H9 (cell line): ENCODE data around the gene DDC. TPM values are rescaled to one million over a fixed set of nuclear protein-coding genes. Genes with fewer than 3 reads are reported as not detected.

Source experiments
- DNase-seq: peaks from one replicate; pipeline ENCODE4 v3.0.0-alpha.2; 2017
- H2AFZ ChIP-seq: one replicate; pipeline ENCODE4 v1.6.1; 2013; ENCODE audit warnings: mild to moderate bottlenecking, low read length, control low read depth, moderate library complexity
- H2AK5ac ChIP-seq: 2 replicates; pipeline ENCODE4 v1.6.1; 2013; ENCODE audit warnings: low read length, control low read depth, mixed read lengths; ENCODE audit not compliant: insufficient read length
- H2BK120ac ChIP-seq: one replicate; pipeline ENCODE4 v1.6.1; 2013; ENCODE audit warnings: low read depth, mild to moderate bottlenecking, low read length, control low read depth, inconsistent platforms; ENCODE audit not compliant: poor library complexity, severe bottlenecking
- H2BK12ac ChIP-seq: 2 replicates; pipeline ENCODE4 v1.6.1; 2013; ENCODE audit warnings: low read length, control low read depth, mixed read lengths, low read depth; ENCODE audit not compliant: insufficient read length
- H2BK15ac ChIP-seq: 2 replicates; pipeline ENCODE4 v1.6.1; 2013; ENCODE audit warnings: low read depth, low read length, control low read depth
- H2BK20ac ChIP-seq: one replicate; pipeline ENCODE4 v1.6.1; 2013; ENCODE audit warnings: low read depth, mild to moderate bottlenecking, low read length, control low read depth, inconsistent platforms; ENCODE audit not compliant: poor library complexity, severe bottlenecking
- H2BK5ac ChIP-seq: 2 replicates; pipeline ENCODE4 v1.6.1; 2013; ENCODE audit warnings: low read length, control low read depth, mixed read lengths; ENCODE audit not compliant: insufficient read length
- H3K14ac ChIP-seq: 2 replicates; pipeline ENCODE4 v1.6.1; 2013; ENCODE audit warnings: low read length, control low read depth; ENCODE audit not compliant: insufficient read depth
- H3K18ac ChIP-seq: 2 replicates; pipeline ENCODE4 v1.6.1; 2013; ENCODE audit warnings: low read depth, mild to moderate bottlenecking, mixed read lengths, low read length, control low read depth; ENCODE audit not compliant: insufficient read length
- H3K23ac ChIP-seq: 2 replicates; pipeline ENCODE4 v1.6.1; 2013; ENCODE audit warnings: low read length, control low read depth, mixed read lengths, low read depth; ENCODE audit not compliant: insufficient read length
- H3K23me2 ChIP-seq: 2 replicates; pipeline ENCODE4 v1.6.1; 2013; ENCODE audit warnings: low read depth, mild to moderate bottlenecking, mixed read lengths, low read length, control low read depth; ENCODE audit not compliant: insufficient read length, poor library complexity, severe bottlenecking
- H3K27ac ChIP-seq: 2 replicates; pipeline ENCODE4 v1.5.1; 2013; ENCODE audit warnings: low read length, control low read depth, mixed read lengths, low read depth; ENCODE audit not compliant: insufficient read length
- H3K27me3 ChIP-seq: 2 replicates; pipeline ENCODE4 v1.6.1; 2013; ENCODE audit warnings: low read length, control low read depth, inconsistent platforms; ENCODE audit not compliant: insufficient read depth
- H3K4ac ChIP-seq: 2 replicates; pipeline ENCODE4 v1.6.1; 2013; ENCODE audit warnings: low read depth, mild to moderate bottlenecking, control low read depth, inconsistent platforms, low read length, moderate library complexity
- H3K4me1 ChIP-seq: 2 replicates; pipeline ENCODE4 v1.6.1; 2013; ENCODE audit warnings: low read length, control low read depth, inconsistent platforms; ENCODE audit not compliant: insufficient read depth
- H3K4me2 ChIP-seq: 2 replicates; pipeline ENCODE4 v1.6.1; 2013; ENCODE audit warnings: low read length, control low read depth, mixed read lengths; ENCODE audit not compliant: insufficient read length, insufficient read depth
- H3K56ac ChIP-seq: 2 replicates; pipeline ENCODE4 v1.6.1; 2013; ENCODE audit warnings: low read depth, mild to moderate bottlenecking, mixed read lengths, low read length, control low read depth; ENCODE audit not compliant: insufficient read length
- H3K79me1 ChIP-seq: 2 replicates; pipeline ENCODE4 v1.6.1; 2013; ENCODE audit warnings: low read depth, mild to moderate bottlenecking, moderate library complexity, low read length, control low read depth, inconsistent platforms; ENCODE audit not compliant: insufficient read depth, poor library complexity, severe bottlenecking
- H3K79me2 ChIP-seq: 2 replicates; pipeline ENCODE4 v1.6.1; 2013; ENCODE audit warnings: low read length, control low read depth, inconsistent platforms; ENCODE audit not compliant: insufficient read depth
- H3K9ac ChIP-seq: 2 replicates; pipeline ENCODE4 v1.6.1; 2013; ENCODE audit warnings: low read length, control low read depth, mixed read lengths; ENCODE audit not compliant: insufficient read length; ENCODE audit errors: extremely low read depth
- H3K9me3 ChIP-seq: one replicate; pipeline ENCODE4 v1.6.1; 2013; ENCODE audit warnings: low read depth, low read length, inconsistent platforms; ENCODE audit not compliant: control insufficient read depth
- H3T11ph ChIP-seq: one replicate; pipeline ENCODE4 v1.6.1; 2013; ENCODE audit warnings: mild to moderate bottlenecking, low read length, control low read depth, inconsistent platforms
- H4K20me1 ChIP-seq: one replicate; pipeline ENCODE4 v1.6.1; 2013; ENCODE audit not compliant: control insufficient read depth, insufficient read length, insufficient read depth
- H4K5ac ChIP-seq: 2 replicates; pipeline ENCODE4 v1.6.1; 2013; ENCODE audit warnings: low read depth, mild to moderate bottlenecking, mixed read lengths, low read length, control low read depth; ENCODE audit not compliant: insufficient read length
- H4K8ac ChIP-seq: replicated peaks from 2 replicates; pipeline ENCODE4 v1.6.1; 2013; ENCODE audit warnings: low read length, control low read depth, mixed read lengths, low read depth; ENCODE audit not compliant: insufficient read length
- H4K91ac ChIP-seq: 2 replicates; pipeline ENCODE4 v1.6.1; 2013; ENCODE audit warnings: low read depth, mild to moderate bottlenecking, moderate library complexity, mixed read lengths, low read length, control low read depth; ENCODE audit not compliant: insufficient read length
- H3K27ac Mint-ChIP-seq, 3 experiments: 2 replicates in 2 of 3; 3 replicates in 1 of 3; pipeline ENCODE4 v1.8.0; 2020 to 2021; ENCODE audit warnings: mixed read lengths in 3 of 3, mild to moderate bottlenecking in 1 of 3, moderate library complexity in 1 of 3
- H3K27me3 Mint-ChIP-seq: 2 replicates; pipeline ENCODE4 v1.8.0; 2021; ENCODE audit warnings: low read depth, mild to moderate bottlenecking, moderate library complexity, mixed read lengths
- H3K36me3 Mint-ChIP-seq, 3 experiments: 2 replicates in 2 of 3; 3 replicates in 1 of 3; pipeline ENCODE4 v1.8.0; 2020 to 2021; ENCODE audit warnings: low read depth in 3 of 3, mixed read lengths in 3 of 3; ENCODE audit not compliant: insufficient read depth in 1 of 3
- H3K4me1 Mint-ChIP-seq, 2 experiments: 2 replicates each; pipeline ENCODE4 v1.8.0; 2020; ENCODE audit warnings: mixed read lengths in 2 of 2
- H3K4me3 Mint-ChIP-seq, 2 experiments: 2 replicates in 1 of 2; 3 replicates in 1 of 2; pipeline ENCODE4 v1.8.0; 2020 to 2021; ENCODE audit warnings: mild to moderate bottlenecking in 2 of 2, mixed read lengths in 2 of 2, moderate library complexity in 1 of 2
- H3K9me3 Mint-ChIP-seq, 2 experiments: 2 replicates in 1 of 2; 3 replicates in 1 of 2; pipeline ENCODE4 v1.8.0; 2020; ENCODE audit warnings: mild to moderate bottlenecking in 2 of 2, mixed read lengths in 2 of 2, moderate library complexity in 1 of 2
- WGBS: extraction: QIAGEN DNeasy Blood & Tissue Kit; methylation state at CpG from one replicate; pipeline ENCODE4 v1.1.7; 2013; ENCODE audit warnings: missing lambda C conversion rate, low lambda C conversion rate, mixed read lengths; ENCODE audit not compliant: insufficient read length; ENCODE audit errors: extremely low coverage; 5-methylcytosine and 5-hydroxymethylcytosine counted together
- total RNA-seq: library from RNA; stranded (reverse); gene quantifications from 2 replicates; pipeline ENCODE4 v1.2.1, GENCODE V29; 2021
- TF ChIP-seq, protein P1 (sequence below): fragments of 200-600 bp; sonication (generic); conservative IDR thresholded peaks from 3 replicates; pipeline ENCODE4 v1.8.0; 2021; ENCODE audit warnings: antibody characterized with exemption, mild to moderate bottlenecking

DDC gene
- total RNA-seq, 1 experiment from 2014 or later: not detected

DNA sequence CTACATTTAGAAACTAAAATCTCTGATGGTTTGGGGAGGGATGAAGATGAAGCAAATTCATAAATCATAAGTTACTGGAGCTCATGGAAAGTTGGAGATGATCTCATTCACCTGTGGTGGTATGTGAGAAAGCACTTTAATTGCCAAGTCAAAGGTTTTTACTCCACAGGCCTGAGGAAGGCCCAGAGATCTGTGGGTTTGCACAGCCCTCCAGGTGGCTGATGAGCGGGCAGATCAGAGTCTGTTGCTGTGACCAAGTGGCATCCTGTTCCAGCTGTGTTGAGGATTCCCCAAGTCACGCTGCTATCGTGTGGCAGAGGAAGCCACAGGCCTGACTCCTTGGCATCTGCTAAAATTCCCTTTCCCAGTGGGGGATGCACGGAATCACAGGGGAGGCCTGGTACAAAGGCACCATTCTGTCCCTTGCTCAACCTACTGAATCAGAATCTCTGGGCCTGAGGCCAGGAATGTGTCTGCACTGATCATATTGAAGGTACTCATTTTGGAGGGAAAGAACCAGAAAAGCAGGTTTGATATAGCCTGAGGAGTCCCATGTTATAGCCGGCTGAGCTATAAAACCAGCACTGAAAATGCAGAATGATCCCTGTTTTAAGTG is 19.7 kb upstream of the DDC start:
- no peak overlapping the region for H3K4me3 Mint-ChIP-seq
- no peak overlapping the region for H3K56ac ChIP-seq
- H3T11ph ChIP-seq: no peak overlapping the region
- H3K23ac ChIP-seq: no peak overlapping the region
- no peak overlapping the region for H2BK20ac ChIP-seq
- no peak overlapping the region for H3K14ac ChIP-seq
- H2BK120ac ChIP-seq: no peak overlapping the region
- H3K23me2 ChIP-seq: no peaks in the 10 kb centered on the region
- H2AK5ac ChIP-seq: no peak overlapping the region
- no peak overlapping the region for H4K5ac ChIP-seq
- H3K36me3 Mint-ChIP-seq: peaks cover 3 to 20% (median 11%) of the 10 kb centered on the region in 3 experiments
- H2BK12ac ChIP-seq: no peak overlapping the region
- no peaks in the 10 kb centered on the region for H3K4me1 Mint-ChIP-seq
- H4K91ac ChIP-seq: no peak overlapping the region
- H4K20me1 ChIP-seq: no peaks in the 10 kb centered on the region
- H4K8ac ChIP-seq: no peak overlapping the region
- H3K4me2 ChIP-seq: no peak overlapping the region
- H3K18ac ChIP-seq: no peak overlapping the region
- no peak overlapping the region for H2BK15ac ChIP-seq
- H2AFZ ChIP-seq: no peak overlapping the region
- no peak for DNase-seq
- no peaks in the 10 kb centered on the region for H3K79me1 ChIP-seq
- H3K27me3 ChIP-seq: no peaks in the 10 kb centered on the region
- no peaks in the 10 kb centered on the region for H3K4me1 ChIP-seq
- no peak overlapping the region for H3K27ac ChIP-seq
- TF ChIP-seq, protein P1, sequence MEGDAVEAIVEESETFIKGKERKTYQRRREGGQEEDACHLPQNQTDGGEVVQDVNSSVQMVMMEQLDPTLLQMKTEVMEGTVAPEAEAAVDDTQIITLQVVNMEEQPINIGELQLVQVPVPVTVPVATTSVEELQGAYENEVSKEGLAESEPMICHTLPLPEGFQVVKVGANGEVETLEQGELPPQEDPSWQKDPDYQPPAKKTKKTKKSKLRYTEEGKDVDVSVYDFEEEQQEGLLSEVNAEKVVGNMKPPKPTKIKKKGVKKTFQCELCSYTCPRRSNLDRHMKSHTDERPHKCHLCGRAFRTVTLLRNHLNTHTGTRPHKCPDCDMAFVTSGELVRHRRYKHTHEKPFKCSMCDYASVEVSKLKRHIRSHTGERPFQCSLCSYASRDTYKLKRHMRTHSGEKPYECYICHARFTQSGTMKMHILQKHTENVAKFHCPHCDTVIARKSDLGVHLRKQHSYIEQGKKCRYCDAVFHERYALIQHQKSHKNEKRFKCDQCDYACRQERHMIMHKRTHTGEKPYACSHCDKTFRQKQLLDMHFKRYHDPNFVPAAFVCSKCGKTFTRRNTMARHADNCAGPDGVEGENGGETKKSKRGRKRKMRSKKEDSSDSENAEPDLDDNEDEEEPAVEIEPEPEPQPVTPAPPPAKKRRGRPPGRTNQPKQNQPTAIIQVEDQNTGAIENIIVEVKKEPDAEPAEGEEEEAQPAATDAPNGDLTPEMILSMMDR: no peak
- H3K27me3 Mint-ChIP-seq: no peaks in the 10 kb centered on the region
- no CpG with 5 or more reads among the region's 5 CpGs for WGBS
- no peak overlapping the region for H3K4ac ChIP-seq
- no peak overlapping the region for H3K27ac Mint-ChIP-seq
- H2BK5ac ChIP-seq: no peak overlapping the region
- H3K9me3 ChIP-seq: peaks cover 12% of the 10 kb centered on the region
- H3K9ac ChIP-seq: no peak overlapping the region
- H3K9me3 Mint-ChIP-seq: peaks cover 24 to 28% of the 10 kb centered on the region in 2 experiments
- H3K79me2 ChIP-seq: no peaks in the 10 kb centered on the region
